Heart left ventricle (tissue), 13 donors: ENCODE data around the gene SLC10A7.

ENCODE experiments used
- POLR2A ChIP-seq, 2 donors: fragments of 450-650 bp; IDR thresholded peaks; one replicate each; pipeline ENCODE4 v1.6.1; 2017; ENCODE audit warnings: antibody characterized with exemption in 2 of 2, mild to moderate bottlenecking in 2 of 2, moderate library complexity in 2 of 2
- TF ChIP-seq, protein P1 (sequence below), 12 donors: fragments of 200-600 bp; sonication (generic) in 4 of 12; IDR thresholded peaks; one replicate each; pipeline versions ENCODE4 v1.5.0 to v1.8.0; 2018 to 2022; ENCODE audit warnings: antibody characterized with exemption in 12 of 12, mild to moderate bottlenecking in 5 of 12
- donor health status: ischemic (EF 13 %, LVEDD 7.1; RV severe dilation, severe dysfunction).
- donor health status: DM: no; HTN: yes; CAD: no.
- donor health status: DM: no; HTN: no; CAD: no.
- donor health status: ischemic (EF 25% LVEDD 6.9; RV normal size, moderate dysfunction).
- donor health status: ischemic (EF 25% LVEDD 5.7; RV mildly dilated, moderate dysfunction).
- donor health status: ischemic (EF 35%, LVEDD 5.7; RV mildly dilated, moderate dysfunction).
- donor health status: nonischemic (EF 11% LVEDD 7.7; RV severe dilation, severe dysfunction).
- donor health status: DM: yes; HTN: yes; CAD: no.
- donor health status: PGD.
- donor health status: ischemic (EF 29% LVEDD 5.4; RV normal size, mild dysfunction).
- donor health status: nonischemic (EF 23%, LVEDD 6.1; RV moderate dilation, normal function).

DNA sequence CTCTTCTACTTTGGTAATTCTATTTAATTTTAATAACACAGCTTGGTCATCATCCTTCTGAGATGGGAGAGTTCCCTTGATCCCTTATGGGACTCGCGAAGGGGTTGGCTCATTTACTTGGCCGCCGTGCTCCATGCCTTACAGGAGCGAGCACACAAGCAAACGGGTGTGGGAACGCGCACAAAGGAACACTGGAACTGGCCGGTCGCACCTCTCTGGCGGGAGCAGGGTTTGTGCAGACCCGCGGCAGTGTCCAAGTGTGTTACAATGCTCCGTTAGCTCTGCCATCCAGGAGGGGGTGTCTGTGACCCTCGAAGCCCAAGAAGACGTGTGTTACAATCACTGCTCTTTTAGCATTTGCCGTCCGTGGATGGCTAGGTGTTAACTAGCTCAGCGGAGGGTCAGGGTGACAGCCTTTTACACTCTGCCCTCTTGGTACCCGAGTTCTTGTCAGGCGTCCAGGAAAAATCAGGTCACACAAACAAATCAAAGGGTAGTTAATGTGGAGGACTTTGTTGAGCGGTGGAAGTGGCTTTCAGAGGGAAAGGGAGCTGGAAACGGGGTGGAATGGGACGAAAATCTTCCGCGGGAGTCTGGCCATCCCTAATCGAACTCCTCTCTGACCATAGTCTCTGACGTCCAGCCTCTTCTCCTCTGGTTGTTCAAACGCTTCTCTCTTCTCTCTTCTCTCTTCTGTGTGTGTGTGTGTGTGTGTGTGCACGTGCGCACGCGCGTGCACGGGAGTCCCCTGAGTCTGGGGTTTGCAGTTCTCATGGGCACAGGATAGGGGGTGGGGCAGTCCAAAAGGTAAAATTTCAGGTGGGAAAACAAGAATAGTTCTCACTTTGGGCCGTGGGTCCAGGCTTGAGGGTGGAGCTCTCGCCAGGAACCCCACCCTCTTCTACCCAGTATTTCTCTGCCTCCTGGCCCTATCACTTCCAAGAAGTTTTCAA is 76.3 kb downstream of the SLC10A7 start:
- TF ChIP-seq, protein P1, sequence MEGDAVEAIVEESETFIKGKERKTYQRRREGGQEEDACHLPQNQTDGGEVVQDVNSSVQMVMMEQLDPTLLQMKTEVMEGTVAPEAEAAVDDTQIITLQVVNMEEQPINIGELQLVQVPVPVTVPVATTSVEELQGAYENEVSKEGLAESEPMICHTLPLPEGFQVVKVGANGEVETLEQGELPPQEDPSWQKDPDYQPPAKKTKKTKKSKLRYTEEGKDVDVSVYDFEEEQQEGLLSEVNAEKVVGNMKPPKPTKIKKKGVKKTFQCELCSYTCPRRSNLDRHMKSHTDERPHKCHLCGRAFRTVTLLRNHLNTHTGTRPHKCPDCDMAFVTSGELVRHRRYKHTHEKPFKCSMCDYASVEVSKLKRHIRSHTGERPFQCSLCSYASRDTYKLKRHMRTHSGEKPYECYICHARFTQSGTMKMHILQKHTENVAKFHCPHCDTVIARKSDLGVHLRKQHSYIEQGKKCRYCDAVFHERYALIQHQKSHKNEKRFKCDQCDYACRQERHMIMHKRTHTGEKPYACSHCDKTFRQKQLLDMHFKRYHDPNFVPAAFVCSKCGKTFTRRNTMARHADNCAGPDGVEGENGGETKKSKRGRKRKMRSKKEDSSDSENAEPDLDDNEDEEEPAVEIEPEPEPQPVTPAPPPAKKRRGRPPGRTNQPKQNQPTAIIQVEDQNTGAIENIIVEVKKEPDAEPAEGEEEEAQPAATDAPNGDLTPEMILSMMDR (IDR thresholded peaks at IDR 0.05): no peak
- TF ChIP-seq POLR2A (IDR thresholded peaks at IDR 0.05): no peak
